Fibroblast of skin of scalp (primary cell): ENCODE results near the gene RFPL3.
"Not testable (repeated sequence)": the region's sequence is repeated elsewhere in the genome, so short reads cannot be mapped to it uniquely, and the experiment has no call there.

ENCODE experiments used
- DNase-seq: peaks from one replicate; pipeline ENCODE4 v3.0.0-alpha.2; 2013

Gene RFPL3

GRCh38 chr22:32353840-32354239 is 3.8 kb upstream of the RFPL3 start:
- no peak for DNase-seq

- DNase-seq, result peak; percentile 30
Observed at GRCh38 chr22:32354360-32355351, 3.0 kb upstream of the RFPL3 start.

- DNase-seq, result no peak
Observed at GRCh38 chr22:32355760-32356159, 1.9 kb upstream of the RFPL3 start.

GRCh38 chr22:32360096-32360495 is 2.4 kb downstream of the RFPL3 start:
- not testable (repeated sequence) for DNase-seq

GRCh38 chr22:32361257-32361656 is 3.6 kb downstream of the RFPL3 start:
- DNase-seq, result no peak

- DNase-seq, result no peak
Observed at GRCh38 chr22:32364210-32364609, 6.5 kb downstream of the RFPL3 start.

GRCh38 chr22:32375678-32376450 is 18.2 kb downstream of the RFPL3 start:
- no peak for DNase-seq

- DNase-seq, result no peak
Observed at GRCh38 chr22:32376681-32377080, 19.0 kb downstream of the RFPL3 start.

GRCh38 chr22:32378707-32379272 is 21.1 kb downstream of the RFPL3 start:
- peak; percentile 31 for DNase-seq

GRCh38 chr22:32380991-32381390 is 23.3 kb downstream of the RFPL3 start:
- no peak for DNase-seq

- no peak for DNase-seq
Observed at GRCh38 chr22:32385681-32386080, 28.0 kb downstream of the RFPL3 start.

GRCh38 chr22:32389685-32390084 is 32.0 kb downstream of the RFPL3 start:
- DNase-seq, result peak; percentile 13

GRCh38 chr22:32395107-32395506 is 37.4 kb downstream of the RFPL3 start:
- no peak for DNase-seq

GRCh38 chr22:32396255-32396654 is 38.6 kb downstream of the RFPL3 start:
- no peak for DNase-seq

GRCh38 chr22:32396746-32397145 is 39.1 kb downstream of the RFPL3 start:
- no peak for DNase-seq

GRCh38 chr22:32401486-32401885 is 43.8 kb downstream of the RFPL3 start:
- no peak for DNase-seq

- DNase-seq, result no peak
Observed at GRCh38 chr22:32404021-32404420, 46.4 kb downstream of the RFPL3 start.

GRCh38 chr22:32407312-32407711 is 49.6 kb downstream of the RFPL3 start:
- no peak for DNase-seq

GRCh38 chr22:32407936-32408335 is 50.3 kb downstream of the RFPL3 start:
- DNase-seq, result no peak

- DNase-seq, result no peak
Observed at GRCh38 chr22:32409977-32410376, 52.3 kb downstream of the RFPL3 start.

- DNase-seq, result no peak
Observed at GRCh38 chr22:32410459-32410858, 52.8 kb downstream of the RFPL3 start.
